GM20431 (cell line): Measurements from ENCODE around the gene ZNG1C.
"Not testable (repeated sequence)": the region's sequence is repeated elsewhere in the genome, so short reads cannot be mapped to it uniquely, and the experiment has no call there.

ENCODE experiments used
- in situ Hi-C: fragments of 300-500 bp; cut with MseI, MboI; formaldehyde crosslinking; loops from one replicate; pipeline ENCODE4 v1.15.0; 2020; ENCODE audit warnings: low sequenced_read_pairs; ENCODE audit not compliant: unreplicated experiment

The ZNG1C gene

DNA sequence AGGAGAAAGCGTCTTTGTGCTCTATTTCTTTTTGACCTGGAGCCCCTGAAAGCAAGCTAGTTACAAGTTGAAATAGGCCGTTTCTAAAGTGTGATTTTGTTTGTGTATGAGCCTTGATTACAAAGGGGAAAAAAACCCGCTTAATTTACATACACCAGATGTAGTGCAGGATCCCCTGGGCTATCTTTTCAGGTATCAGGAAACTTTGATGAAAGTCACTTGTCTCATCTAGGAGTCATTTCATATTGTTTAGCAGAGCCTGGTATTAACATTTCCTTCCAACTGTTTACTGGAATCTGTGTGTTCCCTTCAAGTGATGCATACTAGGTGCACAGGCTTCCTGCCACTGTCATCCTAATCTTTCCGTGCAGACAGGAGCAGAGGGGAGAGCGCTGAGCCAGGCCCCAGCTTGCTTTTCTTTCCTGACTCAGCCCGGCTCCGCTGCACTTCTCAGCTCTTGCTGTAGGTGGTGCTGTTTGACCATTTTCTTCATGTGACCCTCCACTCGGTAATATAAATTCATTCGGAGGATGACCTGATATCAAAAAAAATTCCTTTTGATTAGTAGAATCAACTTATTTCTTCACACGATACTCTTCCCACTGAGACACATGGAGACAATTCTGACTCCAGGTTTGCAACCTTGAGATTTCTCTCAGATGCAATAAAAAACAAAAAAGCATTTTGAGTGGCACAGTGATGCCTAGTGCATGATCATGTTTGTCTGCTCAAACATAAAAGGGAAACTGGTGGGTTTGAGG, 100.7 kb downstream of the ZNG1C start:
- in situ Hi-C loops = not testable (repeated sequence)

DNA sequence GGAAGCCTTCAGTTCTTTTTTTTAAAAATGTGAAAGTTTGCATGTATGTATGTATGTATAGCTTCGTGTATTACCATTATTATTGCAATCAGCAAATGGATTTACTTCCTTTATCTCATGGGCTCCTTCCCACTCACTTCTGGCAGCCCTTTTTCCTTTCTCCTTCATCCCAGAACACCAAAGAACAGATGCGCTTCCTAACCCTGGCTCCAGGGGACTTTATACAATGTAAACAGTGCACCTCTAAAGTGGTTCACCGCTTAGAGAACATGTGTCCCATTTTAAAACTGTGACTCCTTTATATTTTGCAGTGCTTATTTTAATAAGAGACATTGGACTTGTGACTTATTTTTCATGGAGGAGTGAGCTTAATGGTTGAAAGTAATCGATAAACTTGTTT, 101.5 kb downstream of the ZNG1C start:
- in situ Hi-C loops = not testable (repeated sequence)

DNA sequence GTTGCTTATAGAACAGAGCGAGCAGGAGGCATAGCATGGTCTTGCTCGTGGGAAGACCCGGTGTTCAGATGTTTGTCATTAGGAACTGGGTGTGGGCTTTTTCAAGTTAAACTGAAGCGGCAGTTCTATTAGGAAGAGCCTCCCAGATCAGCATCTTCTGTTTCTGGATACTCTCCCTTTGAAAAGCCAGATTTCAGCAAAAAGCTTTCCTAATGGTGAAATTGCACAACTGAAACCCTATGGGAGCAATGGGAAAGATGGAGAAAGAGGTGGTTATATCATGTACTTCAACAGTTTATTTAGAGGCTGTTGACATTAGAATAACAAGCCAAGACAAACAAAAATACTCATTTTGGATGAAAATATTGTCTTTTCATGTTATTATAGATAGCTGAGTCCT, 102.2 kb downstream of the ZNG1C start:
- in situ Hi-C loops = not testable (repeated sequence)
